Forelimb muscle (tissue), 1 donor: ENCODE measurements around the gene POLR2A. TPM values are rescaled to one million over a fixed set of nuclear protein-coding genes. Genes with fewer than 3 reads are reported as not detected.
"Not testable (repeated sequence)": the region's sequence is repeated elsewhere in the genome, so short reads cannot be mapped to it uniquely, and the experiment has no call there.

Experiments used
- DNase-seq: peaks from one replicate; pipeline ENCODE4 v3.0.0-alpha.2; 2013; ENCODE audit warnings: low read depth
- polyA plus RNA-seq: library from polyadenylated mRNA; unstranded; fragments of 120-200 nt; gene quantifications from one replicate; pipeline ENCODE4 v1.2.1, GENCODE V29; 2013; ENCODE audit not compliant: insufficient read length

The POLR2A gene
- polyA plus RNA-seq, 1 donor, result 53.3 TPM

DNA sequence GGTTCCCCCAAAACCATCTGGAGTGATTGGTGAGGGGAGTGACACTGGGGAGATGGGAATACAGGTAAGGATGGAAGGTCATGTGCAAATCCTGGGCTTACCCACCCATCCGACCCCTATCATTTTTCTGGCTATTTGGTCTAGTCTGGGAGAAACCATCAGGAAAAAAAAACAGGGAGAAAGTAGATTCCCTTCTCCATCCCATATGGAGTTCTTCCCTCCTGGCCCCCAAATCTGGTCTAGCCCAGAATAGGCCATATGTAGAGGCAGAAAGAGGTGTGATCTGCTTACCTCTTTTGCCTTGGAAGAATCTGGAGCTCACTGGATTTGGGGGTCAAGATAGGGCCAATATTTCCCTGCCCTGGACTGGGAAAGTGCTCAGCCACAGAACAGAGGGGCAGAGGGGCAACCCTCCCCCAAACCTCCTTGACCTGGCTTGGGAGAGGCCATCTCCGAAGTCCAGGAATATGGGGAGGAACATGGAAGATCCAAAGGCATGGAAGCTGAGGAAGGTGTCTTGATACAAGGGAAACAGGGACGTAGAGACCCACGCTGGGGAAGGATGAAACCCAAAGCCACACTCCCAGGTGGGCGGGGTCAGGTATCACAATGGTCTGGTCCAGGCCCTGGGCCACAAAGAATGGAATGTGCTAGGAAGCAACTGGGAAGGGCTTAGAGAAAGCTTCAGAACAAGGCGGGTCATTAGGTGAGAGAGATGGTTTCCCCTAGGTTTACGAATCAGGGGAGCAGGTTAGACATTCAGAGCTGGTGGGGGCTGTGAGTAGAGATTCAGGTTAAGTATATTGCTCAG is 23.1 kb upstream of the POLR2A start:
- DNase-seq, result no peak

DNA sequence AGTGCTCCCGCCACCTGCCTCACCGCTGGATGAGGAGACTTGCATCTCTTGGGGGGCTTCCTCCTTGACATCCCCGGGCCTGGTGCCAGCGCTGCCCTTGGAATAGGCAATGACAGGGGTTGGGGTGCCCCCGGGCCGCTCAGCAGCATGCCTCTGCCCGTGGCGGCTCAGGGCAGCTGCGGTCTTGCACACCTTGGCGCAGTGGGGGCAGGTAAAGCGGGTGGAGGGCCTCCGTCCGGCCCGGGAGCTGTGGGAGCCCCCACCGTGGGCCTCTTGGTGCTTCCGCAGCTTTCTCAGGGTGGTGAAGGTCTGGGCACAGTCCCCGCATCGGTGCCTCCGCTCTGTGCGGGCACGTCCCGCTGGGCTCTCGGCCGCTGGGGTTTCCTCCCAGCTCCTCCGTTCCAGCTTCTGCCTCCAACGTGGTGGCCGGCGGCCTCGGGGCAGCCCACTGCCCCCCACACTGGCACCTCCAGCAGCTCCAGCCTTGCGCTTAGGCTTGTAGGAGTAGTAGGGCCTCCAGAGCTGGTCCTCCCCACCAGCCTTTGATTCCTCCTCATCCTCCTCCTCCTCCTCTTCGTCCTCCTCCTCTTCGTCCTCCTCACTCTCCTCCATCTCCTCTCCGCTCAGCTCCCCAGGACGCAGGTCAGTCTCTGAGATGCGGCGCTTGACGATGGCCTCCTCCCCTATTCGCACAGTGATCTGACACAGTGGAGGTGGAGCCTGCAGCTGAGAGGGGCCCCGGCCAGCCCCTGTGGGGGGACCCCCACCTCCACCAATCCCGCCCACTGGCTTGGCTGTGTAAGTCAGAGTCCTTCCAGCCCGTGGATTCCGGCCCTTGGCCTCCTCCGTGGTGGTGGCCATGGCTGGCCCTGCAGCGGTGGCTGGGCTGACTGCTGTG is 21.4 kb upstream of the POLR2A start:
- no peak for DNase-seq

DNA sequence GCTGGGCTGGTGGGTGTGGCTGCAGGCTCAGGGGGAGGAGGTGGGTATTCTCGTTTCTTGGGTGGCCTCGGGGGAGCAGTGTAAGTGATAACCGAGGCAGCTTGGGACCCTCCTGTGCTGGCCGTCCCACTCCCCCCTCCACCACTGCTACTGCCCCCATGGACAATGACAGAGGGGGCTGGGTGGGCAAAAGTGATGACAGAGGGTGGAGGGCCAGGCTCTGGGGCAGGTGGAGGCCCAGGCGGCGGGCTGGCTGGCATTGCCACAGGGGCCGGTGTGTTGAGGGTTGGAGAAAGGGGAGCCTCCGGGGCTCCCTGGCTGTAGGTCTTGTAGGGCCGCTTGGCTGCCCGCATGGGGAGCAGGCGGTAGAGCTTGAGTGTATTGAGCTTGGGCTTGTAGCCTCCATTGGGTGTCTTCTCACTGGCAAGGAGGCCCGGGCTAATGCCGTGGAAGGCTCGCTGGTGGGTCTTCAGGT is 20.8 kb upstream of the POLR2A start:
- no peak for DNase-seq

DNA sequence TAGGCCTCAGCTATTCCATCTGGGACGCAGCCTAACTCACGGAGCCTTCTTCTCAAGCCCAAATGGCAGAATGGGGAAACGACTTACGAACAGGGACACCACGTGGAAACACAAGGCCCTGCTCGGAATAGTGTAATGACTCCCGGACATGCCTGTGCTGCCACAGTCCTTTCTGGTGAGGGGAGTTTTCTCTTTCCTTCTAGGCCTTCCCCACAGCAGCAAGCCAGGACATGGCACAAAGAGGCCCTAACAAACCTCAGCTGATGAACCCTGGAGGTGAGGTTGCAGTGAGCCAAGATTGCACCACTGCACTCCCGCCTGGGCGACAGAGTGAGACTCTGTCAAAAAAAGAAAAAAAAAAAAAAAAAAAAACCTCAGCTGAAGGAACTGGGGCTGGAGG is 20.1 kb upstream of the POLR2A start:
- DNase-seq, result no peak

DNA sequence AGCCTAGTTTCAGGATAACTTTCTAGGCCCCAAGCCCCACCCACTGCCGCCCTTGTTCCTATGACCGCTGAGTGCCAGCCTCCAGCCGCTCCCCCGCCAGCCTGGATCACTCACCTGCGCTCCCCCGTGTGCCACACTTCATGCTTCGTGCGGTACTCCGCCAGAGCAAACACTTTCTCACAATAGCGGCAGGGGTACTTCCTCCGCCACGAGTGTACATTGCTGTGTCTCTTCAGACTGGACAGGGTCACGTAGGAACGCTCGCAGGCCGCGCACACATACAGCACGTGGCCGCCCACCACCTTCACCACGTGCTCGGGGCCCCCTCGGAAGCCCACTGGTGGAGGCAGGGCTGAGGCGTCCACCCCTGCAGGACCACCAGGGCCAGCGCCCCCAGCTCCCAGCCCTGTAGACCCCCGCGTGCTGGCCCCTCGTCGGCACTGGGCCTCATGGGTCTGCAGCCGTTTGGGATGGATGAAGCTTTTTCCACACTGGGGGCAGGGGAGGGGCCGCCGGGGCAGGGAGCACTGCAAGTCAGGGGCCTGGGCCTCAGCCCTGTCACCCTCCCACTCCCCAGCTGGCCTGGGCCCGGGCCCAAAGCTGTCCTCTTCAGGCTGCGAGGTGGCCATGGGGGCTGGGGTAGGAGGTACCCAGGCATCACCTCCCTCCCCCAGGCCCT is 18.4 kb upstream of the POLR2A start:
- DNase-seq, result no peak

DNA sequence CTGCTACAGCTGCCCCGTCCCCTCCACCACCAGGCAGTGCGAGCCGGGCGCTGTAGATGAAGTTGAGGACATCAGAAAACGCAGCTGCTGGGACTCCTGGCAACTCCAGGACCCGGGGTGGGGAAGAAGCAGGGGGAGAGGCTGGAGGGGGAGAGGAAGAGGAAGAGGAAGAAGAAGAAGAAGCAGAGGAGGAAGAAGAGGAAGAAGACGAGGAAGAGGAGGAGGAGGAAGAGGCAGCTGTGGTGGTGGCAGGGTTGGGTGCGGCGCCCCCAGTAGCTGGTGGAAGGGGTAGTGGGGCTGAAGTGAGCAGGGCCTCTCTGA is 17.9 kb upstream of the POLR2A start:
- DNase-seq, result no peak

DNA sequence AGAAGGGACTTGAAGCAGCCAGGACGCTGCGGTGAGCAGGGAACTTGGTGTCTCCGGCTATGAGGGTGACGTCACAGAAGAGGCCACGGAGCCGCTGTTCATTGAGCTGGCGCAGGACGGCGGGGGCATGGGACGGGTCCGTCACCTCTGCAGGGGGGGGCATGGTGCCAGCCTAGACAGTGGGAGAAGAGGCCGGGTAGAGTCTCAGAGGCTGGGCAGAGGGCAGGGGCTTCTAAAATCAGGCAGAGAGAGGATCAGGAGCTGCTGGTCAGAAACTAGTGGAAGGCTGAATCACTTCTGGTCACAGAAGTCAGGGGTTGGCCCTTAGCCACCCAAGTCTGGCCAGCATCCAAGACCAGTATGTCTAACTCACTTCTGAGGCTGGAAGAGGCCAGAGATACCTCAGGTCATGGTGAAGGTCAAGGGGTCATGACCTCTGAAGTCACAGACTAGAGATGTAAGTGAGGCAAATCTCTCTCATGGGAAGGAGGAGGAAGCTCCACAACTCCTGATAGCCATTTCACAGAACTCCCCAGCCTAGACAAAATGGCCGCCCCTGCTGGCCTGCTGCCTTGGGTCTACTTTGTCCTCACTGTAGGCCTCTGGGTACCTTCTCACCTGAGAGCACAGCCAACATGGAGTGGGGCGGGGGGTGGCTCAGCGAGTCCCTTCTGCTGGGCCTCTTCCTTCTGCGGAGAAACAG is 17.4 kb upstream of the POLR2A start:
- DNase-seq, result no peak

DNA sequence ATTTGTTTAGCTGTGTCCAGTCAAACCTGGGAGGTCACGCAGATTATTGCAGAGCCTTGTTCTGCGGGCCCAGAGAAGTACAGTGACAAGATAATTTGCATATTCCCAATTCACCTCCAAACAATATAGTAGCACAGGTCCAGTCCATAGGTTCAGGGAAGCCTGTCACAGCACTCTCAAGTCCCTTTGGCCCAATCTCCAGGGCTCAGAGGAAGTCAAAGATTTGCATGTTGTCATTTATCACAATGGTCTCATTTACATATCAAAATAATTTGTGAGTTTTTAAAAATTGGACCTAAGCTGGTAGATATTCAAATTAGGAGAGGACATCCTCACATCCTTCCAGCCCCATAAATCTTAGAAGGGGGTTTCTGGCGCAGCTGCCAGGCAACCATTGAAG is 16.7 kb upstream of the POLR2A start:
- no peak for DNase-seq

DNA sequence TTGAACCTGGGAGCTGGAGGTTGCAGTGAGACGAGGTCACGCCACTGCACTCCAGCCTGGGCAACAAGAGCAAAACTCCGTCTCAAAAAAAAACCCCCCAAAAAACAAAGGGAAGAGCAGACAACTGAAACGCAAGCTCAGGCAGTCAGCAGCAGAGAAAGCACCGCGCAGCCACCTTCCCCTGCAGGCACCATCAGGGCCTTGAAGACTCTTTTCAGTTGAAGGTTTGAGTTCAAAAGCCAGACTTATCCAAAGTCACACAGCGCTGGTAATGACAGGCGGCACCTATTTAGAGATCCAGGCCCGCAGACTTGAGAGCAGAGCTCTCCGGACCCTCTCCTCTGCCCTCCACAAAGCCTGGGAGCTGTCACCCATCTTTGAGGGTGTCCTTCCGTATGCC is 15.9 kb upstream of the POLR2A start:
- DNase-seq, result no peak

DNA sequence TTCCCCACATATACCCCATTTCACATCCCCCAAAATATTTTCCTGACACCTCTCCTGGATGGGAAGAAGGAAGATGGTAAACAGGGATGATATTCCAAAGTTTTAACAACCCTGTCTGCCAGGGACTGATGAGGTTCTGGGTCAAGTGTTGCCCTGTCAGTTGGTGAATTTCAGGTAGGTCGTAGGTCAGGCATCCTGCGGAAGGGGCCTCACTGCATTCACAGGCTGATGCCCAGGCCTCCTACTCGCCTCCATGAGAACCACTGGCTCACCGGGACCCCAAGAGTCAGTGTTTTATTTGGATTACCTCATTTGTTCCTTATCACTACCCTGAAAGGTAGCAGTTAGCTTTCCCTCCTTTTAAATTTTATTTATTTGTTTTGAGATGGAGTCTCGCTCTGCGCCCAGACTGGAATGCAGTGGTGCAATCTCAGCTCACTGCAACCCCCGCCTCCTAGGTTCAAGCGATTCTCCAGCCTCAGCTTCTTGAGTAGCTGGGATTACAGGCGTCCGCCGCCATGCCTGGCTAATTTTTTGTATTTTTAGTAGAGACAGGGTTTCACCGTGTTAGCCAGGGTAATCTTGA is 15.3 kb upstream of the POLR2A start:
- DNase-seq, result no peak

DNA sequence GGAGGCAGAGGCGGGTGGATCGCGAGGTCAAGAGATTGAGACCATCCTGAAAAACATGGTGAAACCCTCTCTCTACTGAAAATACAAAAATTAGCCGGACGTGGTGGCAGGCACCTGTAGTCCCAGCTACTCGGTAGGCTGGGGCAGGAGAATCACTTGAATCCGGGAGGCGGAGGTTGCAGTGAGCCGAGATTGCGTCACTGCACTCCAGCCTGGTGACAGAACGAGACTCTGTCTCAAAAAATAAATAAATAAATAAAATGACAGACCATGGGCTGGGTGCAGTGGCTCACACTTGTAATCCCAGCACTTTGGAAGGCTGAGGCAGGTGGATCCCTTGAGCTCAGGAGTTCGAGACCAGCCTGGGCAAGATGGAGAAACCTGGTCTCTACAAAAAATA is 14.3 kb upstream of the POLR2A start:
- DNase-seq, result not testable (repeated sequence)

DNA sequence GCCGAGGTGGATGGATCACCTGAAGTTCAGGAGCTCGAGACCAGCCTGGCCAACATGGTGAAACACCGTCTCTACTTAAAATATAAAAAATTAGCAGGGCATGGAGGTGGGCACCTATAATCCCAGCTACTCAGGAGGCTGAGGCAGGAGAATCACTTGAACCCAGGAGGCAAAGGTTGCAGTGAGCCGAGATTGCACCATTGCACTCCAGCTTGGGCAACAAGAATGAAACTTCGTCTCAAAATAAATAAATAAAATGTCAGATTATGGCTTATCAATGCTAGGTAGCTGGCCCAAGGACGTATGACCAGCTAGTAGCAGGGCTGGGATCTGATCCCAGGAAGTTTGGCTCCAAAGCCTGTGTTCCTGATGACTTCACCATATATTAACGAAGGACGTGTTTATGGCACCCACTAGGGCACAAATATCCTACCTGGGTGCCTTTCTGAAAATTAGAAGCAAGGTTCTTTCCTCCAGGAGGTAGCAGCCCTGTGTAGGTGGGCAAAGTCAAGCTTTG is 13.7 kb upstream of the POLR2A start:
- DNase-seq, result not testable (repeated sequence)

DNA sequence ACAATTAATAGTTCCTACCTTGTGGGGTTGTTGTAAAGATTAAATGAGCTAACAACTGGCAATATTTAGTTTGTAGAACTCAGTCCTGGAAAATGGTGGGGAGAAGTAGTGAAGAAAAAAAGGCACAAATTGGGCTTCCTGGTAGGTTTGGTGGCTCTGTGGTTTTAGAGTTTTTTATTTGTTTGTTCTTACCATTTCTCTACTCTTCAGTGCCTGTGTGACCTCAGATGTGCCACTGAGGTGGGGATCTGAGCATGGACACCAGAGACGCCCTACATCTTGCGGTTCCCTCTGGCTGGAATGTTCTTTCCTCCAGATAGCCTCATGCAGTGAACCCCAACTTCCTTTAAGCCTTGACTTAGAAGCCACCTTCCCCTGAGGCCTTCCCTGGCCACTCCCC is 12.4 kb upstream of the POLR2A start:
- DNase-seq, result no peak

DNA sequence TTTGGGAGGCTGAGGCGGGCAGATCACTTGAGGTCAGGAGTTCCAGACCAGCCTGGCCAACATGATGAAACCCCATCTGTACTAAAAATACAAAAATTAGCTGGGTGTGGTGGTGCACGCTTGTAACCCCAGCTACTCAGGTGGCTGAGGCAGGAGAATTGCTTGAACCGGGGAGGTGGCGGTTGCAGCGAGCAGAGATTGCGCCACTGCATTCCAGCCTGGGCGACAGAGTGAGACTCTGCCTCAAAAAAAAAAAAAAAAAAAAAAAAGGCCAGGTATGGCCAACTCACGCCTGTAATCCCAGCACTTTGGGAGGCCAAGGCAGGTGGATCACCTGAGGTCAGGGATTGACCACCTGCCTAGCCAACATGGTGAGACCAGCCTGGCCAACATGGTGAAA is 9.4 kb upstream of the POLR2A start:
- not testable (repeated sequence) for DNase-seq

DNA sequence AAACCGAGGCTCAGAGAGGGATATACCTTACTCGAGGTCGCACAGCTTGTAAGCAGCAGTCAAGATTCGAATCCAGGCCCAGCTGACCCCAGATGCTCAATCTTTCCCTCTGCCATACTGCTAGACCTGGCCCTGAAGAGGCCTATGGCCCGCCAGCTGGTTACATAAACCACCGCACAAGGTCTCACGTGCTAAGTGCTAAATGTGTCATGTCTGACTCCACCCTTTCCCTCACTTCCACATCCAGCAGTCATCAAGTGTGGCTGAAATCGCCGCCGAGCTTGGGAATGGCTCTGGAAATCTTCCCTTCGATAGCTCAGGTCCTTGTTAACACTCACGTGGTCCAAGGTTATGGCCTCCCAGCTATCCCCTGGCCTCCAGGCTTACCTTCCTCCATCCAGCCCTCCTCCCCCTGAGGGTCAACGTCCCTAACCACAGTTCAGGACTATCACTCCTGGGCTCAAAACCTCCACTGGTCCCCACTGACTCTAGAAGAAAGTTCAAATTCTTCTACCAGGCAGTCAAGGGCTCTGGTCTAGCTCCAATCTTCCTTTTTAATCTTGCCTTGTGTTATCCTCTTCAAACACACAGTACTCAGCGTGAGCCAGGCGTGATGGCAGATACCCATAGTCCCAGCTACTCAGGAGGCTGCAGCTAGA is 8.3 kb upstream of the POLR2A start:
- DNase-seq, result no peak

DNA sequence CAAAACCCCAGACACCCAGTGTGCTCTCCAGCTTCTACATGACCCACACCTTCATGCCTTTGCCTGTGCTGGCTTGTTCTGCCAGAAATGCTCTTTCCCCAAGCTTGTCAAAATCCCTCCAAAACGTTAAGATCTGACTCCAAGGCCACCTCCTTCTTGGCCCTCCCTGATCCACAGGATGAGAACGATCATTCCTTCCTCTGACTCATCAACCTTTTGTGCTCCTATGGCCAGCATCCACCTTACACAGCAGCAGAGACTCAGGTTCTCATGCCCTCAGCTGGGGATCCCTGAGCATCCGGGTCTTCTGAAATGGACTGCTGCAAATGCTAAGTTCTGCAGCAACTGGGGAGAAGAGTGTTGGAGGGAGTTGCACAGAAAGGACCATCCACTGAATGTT is 7.7 kb upstream of the POLR2A start:
- no peak for DNase-seq

DNA sequence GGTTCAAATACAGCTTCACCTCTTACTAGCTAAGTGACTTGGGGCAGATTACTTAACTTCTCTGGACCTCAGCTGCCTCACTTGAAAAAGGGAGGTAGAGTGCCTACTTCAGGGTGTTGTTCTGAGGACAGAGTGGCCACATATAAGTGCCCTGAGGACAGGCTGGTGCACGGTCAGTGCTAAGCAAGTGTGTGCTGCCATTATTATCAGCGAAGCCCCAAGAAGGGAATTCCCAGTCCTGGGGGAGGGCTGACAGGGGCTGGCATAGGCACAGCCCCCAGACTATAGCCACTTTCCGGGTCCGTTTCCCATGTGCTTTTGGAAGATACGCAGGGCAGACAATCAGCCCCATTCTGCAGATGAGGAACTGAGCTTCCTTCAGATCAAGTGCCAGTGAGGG is 7.2 kb upstream of the POLR2A start:
- DNase-seq, result no peak

DNA sequence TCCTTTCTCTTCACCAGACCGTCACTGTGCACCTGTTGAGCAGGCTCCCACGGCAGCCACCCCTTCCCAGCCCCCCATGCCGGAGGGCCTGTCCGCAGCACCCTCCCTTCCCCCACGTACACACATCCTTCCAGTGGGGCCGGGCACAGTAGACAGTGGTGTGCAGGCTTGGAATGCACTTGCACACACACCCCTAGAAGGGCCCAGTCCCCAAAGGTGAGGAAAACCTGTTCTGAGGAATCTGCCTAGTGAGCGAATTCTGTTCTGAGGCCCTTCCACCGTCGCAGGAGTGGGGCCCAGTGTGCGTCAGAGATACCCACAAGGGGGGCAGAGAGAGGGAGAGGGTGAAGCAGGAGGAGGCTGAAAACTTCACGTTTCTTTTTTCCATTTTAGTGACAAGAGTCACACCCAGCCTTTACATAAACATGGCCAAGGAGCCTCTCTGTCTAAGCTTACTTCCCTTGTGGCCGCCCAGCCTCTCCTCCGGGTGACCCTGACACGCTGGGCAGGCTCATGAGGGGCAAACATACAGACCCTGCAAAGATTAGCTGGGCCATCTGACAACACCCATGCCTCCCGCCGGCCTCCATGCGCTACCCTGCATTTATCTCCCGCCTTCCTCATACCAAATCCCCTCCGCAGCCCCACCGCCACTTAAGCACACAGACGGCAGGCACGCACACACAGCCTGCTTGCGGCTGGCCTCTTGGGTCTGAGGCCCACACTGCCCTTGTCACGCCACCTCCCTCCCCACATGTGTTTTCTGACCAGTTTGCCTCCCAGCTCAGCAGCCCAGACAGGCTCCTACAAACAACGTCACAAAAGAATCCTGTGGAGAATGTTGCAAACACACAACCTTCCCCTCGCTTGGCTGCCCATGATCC is 6.5 kb upstream of the POLR2A start:
- no peak for DNase-seq
